Measurements from ENCODE around the gene RALGAPA2.

RALGAPA2 gene

GRCh38 chr20:20440481-20440880 lies 272.0 kb downstream of the RALGAPA2 start:
- Histone ChIP-seq H3K9me3 (ENCODE audit: control insufficient read depth, low read depth, low read length) (no peaks in the 10 kb centered on the region), H3K9ac (ENCODE audit: low read length) (no peak overlapping the region), H3K4me3 (ENCODE audit: low read length) (no peak overlapping the region), H3K27me3 (ENCODE audit: control insufficient read depth, insufficient read depth, low read length) (no peaks in the 10 kb centered on the region), H3K36me3 (ENCODE audit: control insufficient read depth, low read depth, low read length) (no peaks in the 10 kb centered on the region), H3K27ac (ENCODE audit: low read length) (no peak overlapping the region), H3K4me1 (ENCODE audit: control insufficient read depth, low read depth, low read length) (no peaks in the 10 kb centered on the region)

DNA sequence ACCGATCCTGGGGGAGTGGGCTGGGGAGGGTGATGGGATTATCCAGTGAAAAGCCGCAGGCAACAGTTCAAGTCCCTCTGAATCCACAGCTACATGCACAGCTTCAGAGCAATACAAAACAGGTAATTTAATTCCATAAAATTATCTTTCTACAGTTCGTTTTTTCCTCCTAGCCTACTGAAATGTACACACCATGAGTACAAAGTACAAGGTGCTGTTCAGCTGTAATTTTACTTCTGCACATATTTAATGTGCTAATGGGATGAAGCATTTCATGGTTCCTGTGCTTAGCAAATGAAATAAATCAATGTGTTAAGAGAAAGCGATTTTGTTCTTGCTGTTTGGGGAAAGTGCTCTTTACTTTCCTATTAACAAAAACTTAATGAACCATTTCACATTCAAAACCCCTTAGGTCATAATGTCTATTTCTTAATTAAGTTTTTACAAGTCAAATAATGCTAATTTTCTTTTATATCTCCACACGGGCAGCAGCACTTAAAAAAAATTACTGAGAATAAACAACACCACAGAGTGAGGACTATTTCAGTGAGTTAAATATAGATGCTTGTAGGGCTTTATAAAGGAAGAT lies 272.7 kb downstream of the RALGAPA2 start:
- Histone ChIP-seq H3K4me1 (ENCODE audit: control insufficient read depth, low read depth, low read length) (no peaks in the 10 kb centered on the region), H3K9me3 (ENCODE audit: control insufficient read depth, low read depth, low read length) (no peaks in the 10 kb centered on the region), H3K27ac (ENCODE audit: low read length) (no peak overlapping the region), H3K27me3 (ENCODE audit: control insufficient read depth, insufficient read depth, low read length) (no peaks in the 10 kb centered on the region), H3K4me3 (ENCODE audit: low read length) (no peak overlapping the region), H3K36me3 (ENCODE audit: control insufficient read depth, low read depth, low read length) (no peaks in the 10 kb centered on the region), H3K9ac (ENCODE audit: low read length) (no peak overlapping the region)

DNA sequence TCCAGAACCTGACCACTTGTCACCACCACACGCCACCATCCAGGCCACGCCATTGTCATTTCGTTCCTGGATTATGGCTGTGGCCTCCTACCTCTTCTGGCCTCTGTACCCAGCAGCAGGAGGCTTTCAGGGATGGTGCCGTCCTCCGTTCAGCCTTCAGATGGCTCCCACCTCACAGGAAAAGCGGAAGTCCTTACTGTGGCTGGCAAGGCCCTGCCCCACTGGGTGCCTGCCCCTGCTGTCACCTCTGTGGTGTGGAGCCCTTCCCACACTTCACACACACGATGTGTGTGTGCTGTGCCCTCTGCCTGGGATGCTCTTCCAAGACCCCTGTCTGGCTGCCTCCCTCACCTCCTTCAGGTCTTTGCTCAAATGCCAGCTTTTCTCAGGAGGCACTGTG lies 275.1 kb downstream of the RALGAPA2 start:
- H3K36me3 ChIP-seq (ENCODE audit: control insufficient read depth, low read depth, low read length): no peaks in the 10 kb centered on the region
- no peak overlapping the region for H3K27ac ChIP-seq (ENCODE audit: low read length)
- H3K4me3 ChIP-seq (ENCODE audit: low read length): no peak overlapping the region
- H3K27me3 ChIP-seq (ENCODE audit: control insufficient read depth, insufficient read depth, low read length): no peaks in the 10 kb centered on the region
- no peak overlapping the region for H3K9ac ChIP-seq (ENCODE audit: low read length)
- H3K4me1 ChIP-seq (ENCODE audit: control insufficient read depth, low read depth, low read length): no peaks in the 10 kb centered on the region
- no peaks in the 10 kb centered on the region for H3K9me3 ChIP-seq (ENCODE audit: control insufficient read depth, low read depth, low read length)

- Histone ChIP-seq H3K27ac (ENCODE audit: low read length) (no peak overlapping the region), H3K27me3 (ENCODE audit: control insufficient read depth, insufficient read depth, low read length) (no peaks in the 10 kb centered on the region), H3K4me3 (ENCODE audit: low read length) (no peak overlapping the region), H3K9ac (ENCODE audit: low read length) (no peak overlapping the region), H3K9me3 (ENCODE audit: control insufficient read depth, low read depth, low read length) (no peaks in the 10 kb centered on the region), H3K36me3 (ENCODE audit: control insufficient read depth, low read depth, low read length) (no peaks in the 10 kb centered on the region), H3K4me1 (ENCODE audit: control insufficient read depth, low read depth, low read length) (no peaks in the 10 kb centered on the region)
Observed at GRCh38 chr20:20436689-20437088, 275.8 kb downstream of the RALGAPA2 start.

DNA sequence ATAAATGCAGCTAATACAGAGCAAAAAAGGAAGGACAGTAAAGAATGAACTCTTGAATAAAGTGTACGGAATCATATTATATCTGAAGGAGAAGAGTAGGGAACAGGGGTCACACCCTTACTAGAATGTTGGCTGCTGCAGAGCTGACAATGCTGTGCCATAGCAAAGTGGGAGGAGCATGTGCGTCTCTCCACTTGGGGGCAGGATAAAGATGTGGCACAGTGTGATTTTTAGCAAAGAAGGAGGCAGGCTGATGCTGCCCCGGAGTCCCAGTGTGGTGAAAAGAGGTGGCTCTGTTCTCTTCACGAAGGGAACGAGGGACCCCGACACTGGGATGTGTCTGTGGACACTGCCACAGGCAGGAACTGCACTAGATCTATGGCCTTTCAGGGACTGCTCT lies 277.0 kb downstream of the RALGAPA2 start:
- Histone ChIP-seq H3K4me3 (ENCODE audit: low read length) (no peak overlapping the region), H3K4me1 (ENCODE audit: control insufficient read depth, low read depth, low read length) (no peaks in the 10 kb centered on the region), H3K36me3 (ENCODE audit: control insufficient read depth, low read depth, low read length) (no peaks in the 10 kb centered on the region), H3K9me3 (ENCODE audit: control insufficient read depth, low read depth, low read length) (no peaks in the 10 kb centered on the region), H3K9ac (ENCODE audit: low read length) (no peak overlapping the region), H3K27ac (ENCODE audit: low read length) (no peak overlapping the region), H3K27me3 (ENCODE audit: control insufficient read depth, insufficient read depth, low read length) (no peaks in the 10 kb centered on the region)

DNA sequence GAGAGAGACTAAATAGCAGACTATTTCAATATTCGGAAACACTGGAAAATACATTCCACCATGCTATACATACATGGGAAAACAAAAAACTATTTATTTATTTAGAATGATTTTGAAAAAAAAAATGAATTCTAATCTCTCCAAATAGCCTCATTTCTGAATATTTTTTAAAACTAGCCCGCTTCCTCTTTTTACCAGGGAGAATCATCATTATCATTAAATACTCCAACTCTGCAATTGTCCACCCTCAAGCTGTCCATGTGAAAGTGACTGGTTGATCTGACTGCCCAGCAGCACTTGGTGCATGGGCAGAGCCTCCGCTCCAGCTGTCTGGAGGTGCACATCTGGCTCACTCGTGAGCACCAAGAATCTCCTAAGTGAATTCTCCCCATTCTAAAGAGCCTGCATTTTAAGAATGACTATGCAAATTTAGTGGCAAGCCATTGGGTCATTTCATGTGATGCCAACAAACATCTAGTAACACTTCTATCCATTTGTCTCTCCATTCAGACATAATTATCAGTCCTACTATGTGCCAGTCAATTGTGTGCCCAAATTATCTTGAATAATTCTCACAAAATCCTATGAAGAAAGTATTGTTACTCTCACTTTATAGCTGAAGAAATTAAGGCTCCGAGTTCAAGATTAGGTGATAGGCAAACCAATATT lies 279.7 kb downstream of the RALGAPA2 start:
- no peaks in the 10 kb centered on the region for H3K9me3 ChIP-seq (ENCODE audit: control insufficient read depth, low read depth, low read length)
- H3K4me1 ChIP-seq (ENCODE audit: control insufficient read depth, low read depth, low read length): no peaks in the 10 kb centered on the region
- H3K27ac ChIP-seq (ENCODE audit: low read length): no peak overlapping the region
- H3K9ac ChIP-seq (ENCODE audit: low read length): no peak overlapping the region
- H3K27me3 ChIP-seq (ENCODE audit: control insufficient read depth, insufficient read depth, low read length): no peaks in the 10 kb centered on the region
- no peaks in the 10 kb centered on the region for H3K36me3 ChIP-seq (ENCODE audit: control insufficient read depth, low read depth, low read length)
- no peak overlapping the region for H3K4me3 ChIP-seq (ENCODE audit: low read length)

DNA sequence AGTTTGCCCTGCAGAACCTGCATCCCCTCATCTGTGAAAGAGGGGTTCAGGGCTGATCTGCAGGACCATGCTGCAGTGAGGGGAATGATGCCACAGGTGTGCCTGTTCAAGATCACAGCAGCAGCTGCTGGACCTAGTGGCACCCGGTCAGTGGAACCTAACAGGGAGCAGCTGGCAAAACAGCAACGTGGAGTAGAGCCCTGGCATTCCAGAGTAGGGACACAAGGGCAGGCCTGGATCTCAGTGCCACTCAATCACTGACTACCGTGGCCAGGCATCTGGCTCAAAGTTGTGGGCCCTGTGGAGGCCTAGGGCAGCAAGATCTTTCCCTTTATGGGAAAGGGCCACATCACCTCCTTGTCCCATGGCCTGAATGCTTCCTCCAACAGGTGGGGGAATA lies 282.4 kb downstream of the RALGAPA2 start:
- Histone ChIP-seq H3K36me3 (ENCODE audit: control insufficient read depth, low read depth, low read length) (no peaks in the 10 kb centered on the region), H3K4me3 (ENCODE audit: low read length) (no peak overlapping the region), H3K27ac (ENCODE audit: low read length) (no peak overlapping the region), H3K27me3 (ENCODE audit: control insufficient read depth, insufficient read depth, low read length) (no peaks in the 10 kb centered on the region), H3K9me3 (ENCODE audit: control insufficient read depth, low read depth, low read length) (no peaks in the 10 kb centered on the region), H3K9ac (ENCODE audit: low read length) (no peak overlapping the region), H3K4me1 (ENCODE audit: control insufficient read depth, low read depth, low read length) (no peaks in the 10 kb centered on the region)

DNA sequence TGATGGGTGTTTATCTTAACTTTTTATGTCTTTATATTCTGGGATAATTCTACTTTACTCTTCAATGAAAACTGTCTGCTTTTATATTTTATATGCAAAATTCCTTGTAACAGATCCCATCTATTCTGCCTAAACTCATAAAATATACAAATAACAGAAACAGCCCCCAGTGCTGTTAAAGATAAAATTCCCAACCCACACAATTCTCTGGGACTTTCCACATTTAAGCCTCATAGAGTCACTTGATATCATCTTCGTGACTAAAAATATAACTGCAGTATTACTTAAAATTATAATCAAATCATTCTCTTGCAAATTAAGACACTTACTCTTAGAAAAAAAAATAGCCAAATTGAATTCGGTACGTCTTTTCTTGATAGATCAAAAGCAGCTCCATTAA lies 284.4 kb downstream of the RALGAPA2 start:
- no peak overlapping the region for H3K9ac ChIP-seq (ENCODE audit: low read length)
- H3K4me3 ChIP-seq (ENCODE audit: low read length): no peak overlapping the region
- no peaks in the 10 kb centered on the region for H3K9me3 ChIP-seq (ENCODE audit: control insufficient read depth, low read depth, low read length)
- H3K4me1 ChIP-seq (ENCODE audit: control insufficient read depth, low read depth, low read length): no peaks in the 10 kb centered on the region
- no peak overlapping the region for H3K27ac ChIP-seq (ENCODE audit: low read length)
- no peaks in the 10 kb centered on the region for H3K27me3 ChIP-seq (ENCODE audit: control insufficient read depth, insufficient read depth, low read length)
- H3K36me3 ChIP-seq (ENCODE audit: control insufficient read depth, low read depth, low read length): no peaks in the 10 kb centered on the region

DNA sequence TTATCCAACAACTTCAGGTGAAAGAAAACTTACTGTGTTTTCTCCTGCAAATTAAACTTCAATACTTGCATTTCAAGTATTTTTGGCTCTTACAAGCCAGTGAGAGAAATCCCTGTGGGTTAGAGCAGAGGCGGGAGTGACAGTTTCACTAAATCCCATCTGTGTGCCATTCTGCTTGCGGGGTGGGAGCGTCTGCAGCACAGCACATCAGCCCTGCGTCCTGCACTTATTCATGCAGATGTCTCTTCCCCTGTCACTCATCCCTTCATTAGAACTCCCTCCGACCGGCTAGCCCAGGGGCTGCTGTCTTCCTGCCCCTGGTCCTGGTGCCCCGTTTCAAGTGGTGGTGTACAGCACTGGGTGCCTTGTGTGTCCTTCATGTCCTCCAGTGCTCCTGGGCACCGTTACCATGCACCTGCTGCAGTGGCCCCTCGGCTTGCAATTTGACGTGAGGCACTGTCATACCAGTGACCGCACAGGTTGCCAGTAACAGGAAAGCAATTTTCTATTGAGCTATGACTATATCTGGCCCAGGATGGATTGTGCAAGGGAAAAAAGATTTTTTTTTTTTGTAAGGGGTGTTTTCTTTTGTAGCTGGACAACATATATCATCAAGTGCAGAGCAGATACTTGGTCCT lies 285.1 kb downstream of the RALGAPA2 start:
- Histone ChIP-seq H3K27ac (ENCODE audit: low read length) (no peak overlapping the region), H3K4me1 (ENCODE audit: control insufficient read depth, low read depth, low read length) (no peaks in the 10 kb centered on the region), H3K9ac (ENCODE audit: low read length) (no peak overlapping the region), H3K36me3 (ENCODE audit: control insufficient read depth, low read depth, low read length) (no peaks in the 10 kb centered on the region), H3K9me3 (ENCODE audit: control insufficient read depth, low read depth, low read length) (no peaks in the 10 kb centered on the region), H3K4me3 (ENCODE audit: low read length) (no peak overlapping the region), H3K27me3 (ENCODE audit: control insufficient read depth, insufficient read depth, low read length) (no peaks in the 10 kb centered on the region)

- no peak overlapping the region for H3K27ac ChIP-seq (ENCODE audit: low read length)
- H3K4me1 ChIP-seq (ENCODE audit: control insufficient read depth, low read depth, low read length): no peaks in the 10 kb centered on the region
- no peaks in the 10 kb centered on the region for H3K36me3 ChIP-seq (ENCODE audit: control insufficient read depth, low read depth, low read length)
- H3K9me3 ChIP-seq (ENCODE audit: control insufficient read depth, low read depth, low read length): no peaks in the 10 kb centered on the region
- no peak overlapping the region for H3K9ac ChIP-seq (ENCODE audit: low read length)
- no peak overlapping the region for H3K4me3 ChIP-seq (ENCODE audit: low read length)
- H3K27me3 ChIP-seq (ENCODE audit: control insufficient read depth, insufficient read depth, low read length): no peaks in the 10 kb centered on the region
Observed at GRCh38 chr20:20426655-20426907, 285.9 kb downstream of the RALGAPA2 start.

- H3K27ac ChIP-seq (ENCODE audit: low read length): no peak overlapping the region
- no peak overlapping the region for H3K9ac ChIP-seq (ENCODE audit: low read length)
- no peaks in the 10 kb centered on the region for H3K4me1 ChIP-seq (ENCODE audit: control insufficient read depth, low read depth, low read length)
- no peaks in the 10 kb centered on the region for H3K36me3 ChIP-seq (ENCODE audit: control insufficient read depth, low read depth, low read length)
- H3K4me3 ChIP-seq (ENCODE audit: low read length): no peak overlapping the region
- no peaks in the 10 kb centered on the region for H3K27me3 ChIP-seq (ENCODE audit: control insufficient read depth, insufficient read depth, low read length)
- no peaks in the 10 kb centered on the region for H3K9me3 ChIP-seq (ENCODE audit: control insufficient read depth, low read depth, low read length)
Observed at GRCh38 chr20:20425823-20426654, 286.4 kb downstream of the RALGAPA2 start.

Measured in iPS-18a (cell line).